Kidney (tissue), 22 donors: ENCODE measurements around the gene MINDY1. TPM values are rescaled to one million over a fixed set of nuclear protein-coding genes. Genes with fewer than 3 reads are reported as not detected.

Experiments
- DNase-seq, 5 donors: peaks; one replicate each; pipeline ENCODE4 v3.0.0-alpha.2; 2013 to 2020
- FAIRE-seq: peaks from 2 replicates; lab custom pipeline; 2012; peaks lifted over from hg19 to GRCh38; lab: Jason Lieb, UNC
- H3K27ac ChIP-seq, 2 donors: one replicate each; pipeline ENCODE4 v1.7.0; 2013; ENCODE audit warnings: low read depth in 2 of 2, low read length in 2 of 2, inconsistent platforms in 1 of 2
- H3K27me3 ChIP-seq: one replicate; pipeline ENCODE4 v1.7.1; 2013; ENCODE audit warnings: low read length, inconsistent platforms; ENCODE audit not compliant: control insufficient read depth, insufficient read depth
- H3K36me3 ChIP-seq, 3 donors: one replicate each; pipeline versions ENCODE4 v1.7.0 to v1.7.1; 2013; ENCODE audit warnings: low read length in 3 of 3, control low read depth in 1 of 3, inconsistent platforms in 1 of 3; ENCODE audit not compliant: insufficient read depth in 3 of 3, control insufficient read depth in 2 of 3
- H3K4me1 ChIP-seq, 3 donors: one replicate each; pipeline versions ENCODE4 v1.7.0 to v1.7.1; 2013; ENCODE audit warnings: low read length in 3 of 3, inconsistent platforms in 1 of 3, low read depth in 1 of 3; ENCODE audit not compliant: control insufficient read depth in 2 of 3, insufficient read depth in 2 of 3
- H3K4me3 ChIP-seq, 3 donors: one replicate each; pipeline versions ENCODE4 v1.7.0 to v1.8.1; 2013; ENCODE audit warnings: low read length in 3 of 3, control low read depth in 1 of 3, inconsistent platforms in 1 of 3
- H3K9ac ChIP-seq, 3 donors: one replicate each; pipeline versions ENCODE4 v1.7.0 to v1.7.1; 2013; ENCODE audit warnings: low read length in 3 of 3, control low read depth in 1 of 3, inconsistent platforms in 1 of 3
- H3K9me3 ChIP-seq, 3 donors: one replicate each; pipeline versions ENCODE4 v1.7.0 to v1.7.1; 2013; ENCODE audit warnings: low read length in 3 of 3, control low read depth in 1 of 3, inconsistent platforms in 1 of 3; ENCODE audit not compliant: control insufficient read depth in 2 of 3, insufficient read depth in 1 of 3
- CTCF ChIP-seq: IDR thresholded peaks from 3 replicates; pipeline ENCODE4 v1.5.1; 2012; ENCODE audit warnings: mild to moderate bottlenecking, moderate library complexity, borderline replicate concordance; ENCODE audit not compliant: insufficient read depth; ENCODE audit errors: extremely low read depth
- intact Hi-C: fragments of 100-400 bp; cut with DNase I; formaldehyde crosslinking; loops from one replicate; pipeline ENCODE4 v1.11.1; 2022
- long read RNA-seq, 10 donors: library from polyadenylated mRNA in 1 of 10; unstranded in 1 of 10; transcript quantifications; one replicate each; pipeline ENCODE4 v2.0.0 and lab custom pipeline, GENCODE V29; 2021 to 2026
- polyA plus RNA-seq: library from polyadenylated mRNA; stranded (reverse); fragments of 350-450 nt; fragmentation: Illumina TruSeq; extraction: RNeasy Lipid Tissue Mini Kit (QIAGEN cat#74804); gene quantifications from one replicate; pipeline ENCODE4 v1.2.3, GENCODE V29; 2014; ENCODE audit warnings: low read depth, low replicate concordance; ENCODE audit not compliant: insufficient read depth
- total RNA-seq: library from RNA; stranded (reverse); fragmentation: NEBNext Ultra II Directional; extraction: Animal tissue kit (Norgen Biotek cat#: 25700); gene quantifications from one replicate; pipeline ENCODE4 v1.2.1, GENCODE V29; 2021
- donor health status: control.
- donor health status: control.
- donor health status: control.
- donor health status: control.
- donor health status: control.
- donor health status: DM: yes; HTN: yes; CAD: no.
- donor health status: Normal renal cell carcinoma (clear cell type).

Gene MINDY1
- 33.5 TPM for total RNA-seq
- polyA plus RNA-seq: 35.1 TPM
- long read RNA-seq, donor 1, partial matches to known transcripts: 0 of 1 reads
- long read RNA-seq, donor 1, other reads (novel, unspliced or antisense): 0 of 1 reads
- long read RNA-seq, donor 2: 0 reads
- long read RNA-seq, donor 3, partial matches to known transcripts: 0 of 5 reads
- long read RNA-seq, donor 3, other reads (novel, unspliced or antisense): 5 of 5 reads
- long read RNA-seq, donor 4, partial matches to known transcripts: 7 of 7 reads
- long read RNA-seq, donor 4, other reads (novel, unspliced or antisense): 0 of 7 reads
- long read RNA-seq, donor 5: 0 reads
- long read RNA-seq, donor 6: 0 reads
- long read RNA-seq, donor 7, partial matches to known transcripts: 4 of 14 reads
- long read RNA-seq, donor 7, other reads (novel, unspliced or antisense): 10 of 14 reads
- long read RNA-seq, donor 8: 0 reads
- long read RNA-seq, donor 9: 0 reads
- long read RNA-seq, donor 10, partial matches to known transcripts: 0 of 11 reads
- long read RNA-seq, donor 10, other reads (novel, unspliced or antisense): 11 of 11 reads

GRCh38 chr1:151006327-151007052 lies at the start of gene MINDY1:
Gene MINDY1 (minus strand): TSS chr1:151006902. CDS start chr1:151002617, 4,285 bp downstream.
- Histone ChIP-seq H3K27ac (peak within 1 kb of the TSS; percentile 85 to 95), H3K36me3 (peaks cover 0 to 10% (median 2%) of the 10 kb centered on the region in 3 donors), H3K9me3 (no peaks in the 10 kb centered on the region), H3K4me3 (peak within 1 kb of the TSS; percentile 83 to 97 (median 95)), H3K27me3 (no peaks in the 10 kb centered on the region), H3K4me1 (peaks cover 7 to 26% (median 18%) of the 10 kb centered on the region in 3 donors), H3K9ac (peak within 1 kb of the TSS; percentile 80 to 95 (median 88))
- peak; percentile 82 to 96 (median 86) for DNase-seq
- FAIRE-seq: no peak
- peak; percentile 57 for TF ChIP-seq CTCF
- intact Hi-C loops: no loop called here

- H3K4me1 ChIP-seq: peaks cover 4 to 20% (median 18%) of the 10 kb centered on the region in 3 donors
- peak overlapping the region in 1 of 3 donors; percentile 22 for H3K4me3 ChIP-seq
These were observed 49.4 kb upstream of the MINDY1 start for GRCh38 chr1:151056149-151056548.

DNA sequence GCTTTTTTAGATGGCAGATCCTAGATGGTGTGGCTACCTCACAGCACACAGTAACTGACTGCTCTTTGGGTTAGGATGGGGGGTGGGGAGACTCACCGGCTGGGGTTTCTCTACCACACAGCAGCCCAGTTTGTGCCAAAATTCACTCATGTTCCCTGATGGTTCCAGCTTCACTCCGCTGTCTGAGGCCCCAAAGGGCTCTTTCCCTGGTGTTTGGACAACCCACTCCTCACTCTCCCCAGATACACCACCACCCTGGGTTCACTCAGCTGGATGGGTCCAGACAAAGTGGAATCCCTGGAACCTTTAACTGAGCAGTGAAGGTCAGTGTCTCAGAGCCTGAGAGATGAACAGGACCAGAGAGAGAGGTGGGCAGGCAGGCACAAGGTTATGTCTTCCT lies 48.9 kb upstream of the MINDY1 start:
- FAIRE-seq (no peak), DNase-seq (no peak)
- Histone ChIP-seq H3K4me3 (peak overlapping the region in 1 of 3 donors; percentile 21), H3K27ac (peak overlapping the region in 1 of 2 donors; percentile 47), H3K9ac (peak overlapping the region in 1 of 3 donors; percentile 13), H3K36me3 (peaks cover 7 to 48% (median 26%) of the 10 kb centered on the region in 3 donors), H3K9me3 (no peaks in the 10 kb centered on the region), H3K4me1 (peaks cover 4 to 20% (median 18%) of the 10 kb centered on the region in 3 donors), H3K27me3 (no peaks in the 10 kb centered on the region)
- intact Hi-C loops: no loop called here
- TF ChIP-seq CTCF: no peak

More at GRCh38 chr1:151056149-151056548, 49.4 kb upstream of the MINDY1 start:
- FAIRE-seq (no peak), DNase-seq (no peak)
- Histone ChIP-seq H3K36me3 (peaks cover 7 to 48% (median 26%) of the 10 kb centered on the region in 3 donors), H3K9ac (peak overlapping the region in 1 of 3 donors; percentile 13), H3K9me3 (no peaks in the 10 kb centered on the region), H3K27ac (peak overlapping the region; percentile 5 to 71), H3K27me3 (no peaks in the 10 kb centered on the region)
- TF ChIP-seq CTCF: no peak
- intact Hi-C loops: no loop called here
